HG02588 (cell line): ENCODE measurements around the gene SLC30A2.

ENCODE experiments used
- ATAC-seq: cut with Tn5 transposase; IDR thresholded peaks from one replicate; pipeline ENCODE4 v1.9.1; 2021; ENCODE audit warnings: mild to moderate bottlenecking, moderate library complexity; ENCODE audit not compliant: unreplicated experiment

Gene SLC30A2

GRCh38 chr1:26043765-26044164 is 2.2 kb downstream of the SLC30A2 start:
- ATAC-seq, result no peak

- ATAC-seq, result no peak
Measured at GRCh38 chr1:26041978-26042377, 3.9 kb downstream of the SLC30A2 start.

GRCh38 chr1:26041401-26041800 is 4.5 kb downstream of the SLC30A2 start:
- ATAC-seq, result no peak

GRCh38 chr1:26038904-26039303 is 7.0 kb downstream of the SLC30A2 start:
- no peak for ATAC-seq

GRCh38 chr1:26038477-26038876 is 7.4 kb downstream of the SLC30A2 start:
- no peak for ATAC-seq

GRCh38 chr1:26037904-26038303 is 8.0 kb downstream of the SLC30A2 start:
- no peak for ATAC-seq

GRCh38 chr1:26036756-26037281 is 9.1 kb downstream of the SLC30A2 start:
- ATAC-seq, result no peak

GRCh38 chr1:26035959-26036755 is 9.8 kb downstream of the SLC30A2 start:
- peak; percentile 66 for ATAC-seq

- ATAC-seq, result peak; percentile 82
Measured at GRCh38 chr1:26035203-26035958, 10.5 kb downstream of the SLC30A2 start.

GRCh38 chr1:26034504-26035202 is 11.3 kb downstream of the SLC30A2 start:
- ATAC-seq, result no peak

GRCh38 chr1:26032656-26033357 is 13.1 kb downstream of the SLC30A2 start:
- no peak for ATAC-seq

- ATAC-seq, result no peak
Measured at GRCh38 chr1:26031611-26032220, 14.2 kb downstream of the SLC30A2 start.

- no peak for ATAC-seq
Measured at GRCh38 chr1:26031196-26031595, 14.7 kb downstream of the SLC30A2 start.

GRCh38 chr1:26029864-26030481 is 15.9 kb downstream of the SLC30A2 start:
- no peak for ATAC-seq

GRCh38 chr1:26029054-26029863 is 16.7 kb downstream of the SLC30A2 start:
- no peak for ATAC-seq

- no peak for ATAC-seq
Measured at GRCh38 chr1:26028490-26028980, 17.4 kb downstream of the SLC30A2 start.

GRCh38 chr1:26027716-26028489 is 18.0 kb downstream of the SLC30A2 start:
- no peak for ATAC-seq

GRCh38 chr1:26025517-26025916 is 20.4 kb downstream of the SLC30A2 start:
- ATAC-seq, result no peak
